HK-2 (cell line): Measurements from ENCODE around the gene RPUSD2.

Experiments
- DNase-seq: peaks from one replicate; pipeline ENCODE4 v3.0.0-alpha.2; 2018; ENCODE audit not compliant: unreplicated experiment

Gene RPUSD2

GRCh38 chr15:40623361-40623760 is 54.3 kb downstream of the RPUSD2 start:
- no peak for DNase-seq
